Dendritic cell treated with granulocyte-macrophage colony-stimulating factor and Interleukin-4, amounts not matched to agents 40 ng/mL and 50 ng/mL, for 4 days (primary cell): Measurements from ENCODE around the gene HSD11B1L.
"Not testable (repeated sequence)": the region's sequence is repeated elsewhere in the genome, so short reads cannot be mapped to it uniquely, and the experiment has no call there.

Experiments used
- H3K27ac Mint-ChIP-seq: one replicate; pipeline ENCODE4 v1.8.0; 2022; ENCODE audit warnings: mild to moderate bottlenecking, mixed read lengths
- H3K27me3 Mint-ChIP-seq: one replicate; pipeline ENCODE4 v1.8.0; 2022; ENCODE audit warnings: mild to moderate bottlenecking, mixed read lengths
- H3K36me3 Mint-ChIP-seq: one replicate; pipeline ENCODE4 v1.8.0; 2022; ENCODE audit warnings: low read depth, mixed read lengths
- H3K4me1 Mint-ChIP-seq: one replicate; pipeline ENCODE4 v1.8.0; 2022; ENCODE audit warnings: low read depth, mixed read lengths
- H3K4me3 Mint-ChIP-seq: one replicate; pipeline ENCODE4 v1.8.0; 2022; ENCODE audit warnings: mild to moderate bottlenecking, moderate library complexity, mixed read lengths
- H3K9me3 Mint-ChIP-seq: one replicate; pipeline ENCODE4 v1.8.0; 2022; ENCODE audit warnings: mixed read lengths
- intact Hi-C: fragments of 100-400 bp; cut with micrococcal nuclease; formaldehyde crosslinking; loops from one replicate; pipeline ENCODE4 v1.15.0; 2022

The HSD11B1L gene

DNA sequence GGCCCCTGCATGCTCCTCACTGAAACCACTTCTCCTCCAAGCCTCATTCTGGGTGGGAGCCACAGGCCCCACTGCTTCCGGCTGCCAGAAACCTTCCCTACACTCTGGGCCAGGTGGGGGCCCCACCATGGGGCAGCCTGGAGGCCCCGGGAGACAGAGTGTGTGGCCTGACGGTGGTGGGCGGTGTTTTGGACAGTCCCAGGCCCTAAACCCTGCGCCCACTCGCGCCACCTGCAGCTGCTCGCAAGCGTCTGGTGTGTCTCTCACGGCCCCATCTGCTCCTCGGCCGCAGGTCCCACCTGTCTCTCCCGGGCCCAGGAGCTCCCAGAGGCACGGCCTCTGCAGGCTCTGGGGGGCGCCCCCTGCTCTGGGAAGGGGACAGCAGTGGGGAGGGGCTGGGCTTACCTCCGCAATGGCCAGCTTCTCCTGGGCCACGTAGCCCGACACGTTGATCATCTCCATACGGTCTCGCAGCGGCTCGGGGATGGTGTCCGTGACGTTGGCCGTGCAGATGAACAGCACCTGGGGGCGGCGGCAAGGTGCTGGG lies 14.9 kb downstream of the HSD11B1L start:
- H3K4me3 Mint-ChIP-seq: no peak overlapping the region
- H3K4me1 Mint-ChIP-seq: peaks cover 42% of the 10 kb centered on the region
- H3K36me3 Mint-ChIP-seq: peaks cover 100% of the 10 kb centered on the region
- no peak overlapping the region for H3K27ac Mint-ChIP-seq
- H3K9me3 Mint-ChIP-seq: no peaks in the 10 kb centered on the region
- intact Hi-C loops: no loop called here
- H3K27me3 Mint-ChIP-seq: no peaks in the 10 kb centered on the region

DNA sequence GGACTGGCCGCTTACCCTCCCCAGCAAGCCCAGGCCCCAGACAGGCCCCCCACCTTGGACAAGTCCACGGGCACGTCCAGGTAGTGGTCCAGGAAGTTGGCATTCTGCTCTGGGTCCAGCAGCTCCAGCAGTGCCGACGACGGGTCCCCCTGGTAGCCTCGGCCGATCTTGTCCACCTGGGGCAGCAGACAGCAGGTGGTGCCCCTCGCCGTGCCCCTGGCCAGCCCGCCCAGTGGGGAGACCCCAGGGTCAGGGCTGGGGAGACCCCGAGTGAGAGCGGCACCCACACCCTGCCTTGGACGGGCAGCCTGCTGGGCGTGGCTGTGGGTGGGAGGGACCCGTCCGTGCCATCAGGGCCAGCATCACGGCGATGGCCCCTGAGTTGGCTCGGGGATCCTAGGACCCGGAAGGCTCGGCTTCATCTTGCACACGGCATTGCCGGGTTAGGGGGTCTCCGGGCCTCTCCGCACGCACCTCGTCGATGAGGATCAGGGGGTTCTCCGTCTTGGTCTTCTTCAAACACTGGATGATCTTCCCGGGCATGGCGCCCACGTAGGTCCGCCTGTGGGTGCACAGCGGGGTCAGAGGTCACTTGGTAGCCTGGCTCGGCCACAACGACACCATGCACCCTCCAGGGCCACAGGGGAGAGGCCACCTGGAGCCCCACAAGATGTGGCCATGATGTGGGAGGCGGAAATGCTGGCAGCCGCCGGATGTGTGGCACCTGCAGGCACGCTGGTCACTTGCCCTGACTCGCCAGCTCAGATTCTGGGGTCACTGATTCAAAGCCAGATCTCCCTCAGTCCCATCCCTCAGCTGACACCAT lies 15.6 kb downstream of the HSD11B1L start:
- H3K27ac Mint-ChIP-seq: no peak overlapping the region
- H3K4me1 Mint-ChIP-seq: peaks cover 36% of the 10 kb centered on the region
- H3K36me3 Mint-ChIP-seq: peaks cover 100% of the 10 kb centered on the region
- H3K9me3 Mint-ChIP-seq: no peaks in the 10 kb centered on the region
- H3K27me3 Mint-ChIP-seq: no peaks in the 10 kb centered on the region
- H3K4me3 Mint-ChIP-seq: no peak overlapping the region
- intact Hi-C loops: no loop called here

- intact Hi-C loops: no loop called here
- no peaks in the 10 kb centered on the region for H3K27me3 Mint-ChIP-seq
- peaks cover 28% of the 10 kb centered on the region for H3K4me1 Mint-ChIP-seq
- H3K4me3 Mint-ChIP-seq: no peak overlapping the region
- no peak overlapping the region for H3K27ac Mint-ChIP-seq
- H3K36me3 Mint-ChIP-seq: peaks cover 98% of the 10 kb centered on the region
- H3K9me3 Mint-ChIP-seq: no peaks in the 10 kb centered on the region
These were observed 16.4 kb downstream of the HSD11B1L start for GRCh38 chr19:5697022-5697889.

DNA sequence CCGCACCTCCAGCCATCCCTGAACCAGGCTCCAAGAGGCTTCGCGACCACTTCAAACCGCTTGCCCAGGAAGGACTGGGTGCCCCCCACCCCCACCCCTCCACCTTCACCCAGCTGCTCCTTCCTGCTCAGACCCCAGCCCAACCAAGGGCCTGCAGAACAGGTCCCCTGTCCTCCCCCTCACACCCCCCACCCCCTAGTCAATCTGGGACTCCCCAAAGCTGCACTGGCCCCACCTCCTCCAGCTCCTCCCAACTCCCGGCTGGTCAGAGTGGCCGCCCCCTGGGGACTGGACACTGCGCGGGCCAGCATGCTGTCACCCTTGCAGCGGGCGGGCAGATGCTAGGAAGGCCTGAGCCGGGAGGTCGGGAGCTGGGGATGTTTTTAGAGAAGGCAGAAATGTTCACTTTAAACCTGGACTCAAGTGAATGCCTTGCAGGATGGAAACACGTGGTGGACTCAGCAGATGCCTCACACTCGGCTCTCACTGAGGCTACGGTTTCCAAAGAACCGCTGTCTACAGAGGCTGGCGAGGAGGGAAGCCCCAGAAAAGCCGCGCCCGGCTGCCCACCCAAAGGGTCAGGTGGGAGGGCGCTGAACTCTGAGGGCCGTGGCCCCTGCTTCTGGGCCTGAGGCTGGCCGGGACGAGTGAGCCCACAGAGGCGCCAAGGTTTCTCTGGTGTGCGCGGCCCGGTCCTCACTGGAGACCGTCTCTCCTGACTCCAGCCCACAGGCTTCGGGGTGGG lies 17.2 kb downstream of the HSD11B1L start:
- intact Hi-C loops: no loop called here
- Mint-ChIP-seq H3K4me3 (no peak overlapping the region), H3K27ac (no peak overlapping the region), H3K36me3 (peaks cover 94% of the 10 kb centered on the region), H3K4me1 (peaks cover 22% of the 10 kb centered on the region), H3K27me3 (no peaks in the 10 kb centered on the region), H3K9me3 (no peaks in the 10 kb centered on the region)

DNA sequence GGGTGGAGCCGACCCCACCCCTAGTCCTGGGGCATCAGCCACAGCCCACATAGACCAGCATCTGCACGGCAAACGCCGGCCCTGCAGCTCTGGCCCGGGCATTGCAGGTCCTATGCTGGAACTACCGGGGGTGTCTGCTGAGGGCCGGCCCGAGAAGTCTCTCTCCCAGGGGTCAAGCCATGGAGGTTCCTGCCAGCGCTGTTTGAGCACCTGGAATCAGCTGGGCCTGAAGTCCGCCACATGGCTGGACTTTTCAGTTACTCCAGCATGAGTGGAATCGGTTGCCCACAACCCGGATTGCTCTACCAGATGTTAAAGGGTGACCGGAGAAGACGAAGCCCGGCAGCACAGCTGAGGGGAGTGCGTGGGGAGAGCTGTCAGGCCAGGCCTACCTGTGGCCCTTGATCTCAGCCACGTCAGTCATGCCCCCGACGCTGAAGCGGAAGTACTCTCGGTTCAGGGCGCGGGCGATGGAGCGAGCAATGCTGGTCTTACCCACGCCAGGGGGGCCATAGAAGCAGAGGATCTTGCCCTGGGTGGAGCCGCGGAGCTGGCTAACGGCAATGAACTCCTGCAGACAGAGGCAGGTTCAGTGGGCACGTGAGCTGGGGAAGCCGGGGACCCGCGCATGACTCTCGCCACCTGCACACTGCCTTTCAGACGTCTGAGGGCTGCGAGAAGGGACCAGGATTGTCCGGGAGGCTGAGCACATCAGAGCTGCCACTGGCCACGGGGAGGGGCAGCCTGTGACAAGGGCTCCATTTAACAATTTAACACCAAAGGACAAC lies 18.0 kb downstream of the HSD11B1L start:
- Mint-ChIP-seq H3K4me3 (no peak overlapping the region), H3K36me3 (peaks cover 94% of the 10 kb centered on the region), H3K27me3 (no peaks in the 10 kb centered on the region), H3K9me3 (no peaks in the 10 kb centered on the region), H3K4me1 (peaks cover 21% of the 10 kb centered on the region), H3K27ac (no peak overlapping the region)
- intact Hi-C loops: no loop called here

DNA sequence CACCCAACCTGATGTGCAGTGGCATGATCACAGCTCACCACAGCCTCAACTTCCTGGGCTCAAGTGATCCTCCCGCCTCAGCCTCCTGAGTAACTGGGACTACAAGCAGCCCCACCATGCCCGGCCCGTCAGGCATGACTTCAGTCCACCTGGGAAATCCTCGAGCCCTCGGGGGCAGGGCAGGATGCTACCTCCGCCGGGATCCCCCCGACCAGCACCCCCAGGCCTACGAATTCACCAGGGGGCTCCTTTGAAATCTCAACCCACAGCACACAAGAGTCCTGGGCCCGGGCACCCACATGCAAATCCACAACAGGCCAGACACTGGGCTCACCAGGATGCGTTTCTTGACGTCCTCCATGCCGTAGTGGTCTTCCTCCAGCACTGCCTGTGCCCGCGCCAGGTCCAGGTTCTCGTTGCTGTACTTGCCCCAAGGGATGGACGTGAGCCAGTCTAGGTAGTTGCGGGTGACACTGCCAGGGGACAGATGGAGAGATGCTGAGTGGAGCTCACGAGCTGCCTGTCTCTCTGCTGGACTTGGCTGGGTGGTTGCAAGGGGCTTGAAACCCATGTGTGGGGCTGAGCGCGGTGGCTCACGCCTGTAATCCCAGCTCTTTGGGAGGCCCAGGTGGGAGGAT lies 19.7 kb downstream of the HSD11B1L start:
- intact Hi-C loops: no loop called here
- Mint-ChIP-seq H3K27me3 (no peaks in the 10 kb centered on the region), H3K36me3 (peaks cover 92% of the 10 kb centered on the region), H3K4me1 (peaks cover 11% of the 10 kb centered on the region), H3K4me3 (no peak overlapping the region), H3K9me3 (no peaks in the 10 kb centered on the region), H3K27ac (no peak overlapping the region)

DNA sequence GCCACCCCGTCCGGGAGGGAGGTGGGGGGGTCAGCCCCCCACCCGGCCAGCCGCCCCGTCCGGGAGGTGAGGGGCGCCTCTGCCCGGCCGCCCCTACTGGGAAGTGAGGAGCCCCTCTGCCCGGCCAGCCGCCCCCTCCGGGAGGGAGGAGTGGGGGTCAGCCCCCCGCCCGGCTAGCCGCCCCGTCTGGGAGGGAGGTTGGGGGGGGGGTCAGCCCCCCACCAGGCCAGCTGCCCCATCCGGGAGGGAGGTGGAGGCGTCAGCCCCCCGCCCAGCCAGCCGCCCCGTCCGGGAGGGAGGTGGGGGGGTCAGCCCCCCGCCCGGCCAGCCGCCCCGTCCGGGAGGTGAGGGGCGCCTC lies 21.2 kb downstream of the HSD11B1L start:
- H3K27me3 Mint-ChIP-seq, H3K27ac Mint-ChIP-seq, H3K4me3 Mint-ChIP-seq, H3K9me3 Mint-ChIP-seq, H3K4me1 Mint-ChIP-seq, intact Hi-C loops: not testable (repeated sequence)
- H3K36me3 Mint-ChIP-seq: peaks cover 92% of the 10 kb centered on the region

- no peaks in the 10 kb centered on the region for H3K4me1 Mint-ChIP-seq
- intact Hi-C loops: no loop called here
- H3K36me3 Mint-ChIP-seq: peaks cover 92% of the 10 kb centered on the region
- no peaks in the 10 kb centered on the region for H3K27me3 Mint-ChIP-seq
- H3K4me3 Mint-ChIP-seq: no peak overlapping the region
- no peaks in the 10 kb centered on the region for H3K9me3 Mint-ChIP-seq
- no peak overlapping the region for H3K27ac Mint-ChIP-seq
These were observed 23.3 kb downstream of the HSD11B1L start for GRCh38 chr19:5703819-5704818.

DNA sequence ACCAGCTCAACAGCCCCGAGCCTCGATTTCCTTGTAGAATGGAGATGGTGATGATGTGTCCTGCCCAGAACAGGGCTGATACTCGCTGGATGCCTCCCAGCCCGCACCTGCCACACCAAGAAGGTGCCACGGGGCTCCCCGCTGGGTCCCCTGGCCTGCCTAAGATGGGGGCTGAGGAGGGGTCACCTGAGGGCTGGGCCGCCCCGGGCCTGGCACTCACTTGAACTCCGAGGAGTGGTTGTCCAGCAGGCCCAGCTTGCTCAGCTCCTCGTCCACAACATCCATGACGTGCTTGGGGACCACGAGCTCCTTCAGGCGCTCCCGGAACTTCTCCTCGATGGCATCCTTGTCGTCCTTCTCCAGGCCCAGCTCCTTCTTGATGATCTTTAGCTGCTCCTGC lies 24.7 kb downstream of the HSD11B1L start:
- H3K27ac Mint-ChIP-seq: no peak overlapping the region
- H3K27me3 Mint-ChIP-seq: no peaks in the 10 kb centered on the region
- intact Hi-C loops: no loop called here
- no peaks in the 10 kb centered on the region for H3K4me1 Mint-ChIP-seq
- H3K36me3 Mint-ChIP-seq: peaks cover 92% of the 10 kb centered on the region
- H3K4me3 Mint-ChIP-seq: no peak overlapping the region
- H3K9me3 Mint-ChIP-seq: no peaks in the 10 kb centered on the region

- H3K36me3 Mint-ChIP-seq: peaks cover 92% of the 10 kb centered on the region
- no peaks in the 10 kb centered on the region for H3K27me3 Mint-ChIP-seq
- H3K4me1 Mint-ChIP-seq: no peaks in the 10 kb centered on the region
- H3K27ac Mint-ChIP-seq: no peak overlapping the region
- no peak overlapping the region for H3K4me3 Mint-ChIP-seq
- H3K9me3 Mint-ChIP-seq: no peaks in the 10 kb centered on the region
- intact Hi-C loops: no loop called here
These were observed 26.2 kb downstream of the HSD11B1L start for GRCh38 chr19:5706876-5707573.

GRCh38 chr19:5707576-5708575 lies 27.0 kb downstream of the HSD11B1L start:
- Mint-ChIP-seq H3K27me3 (no peaks in the 10 kb centered on the region), H3K4me1 (no peaks in the 10 kb centered on the region), H3K27ac (no peak overlapping the region), H3K4me3 (no peak overlapping the region), H3K9me3 (no peaks in the 10 kb centered on the region), H3K36me3 (peaks cover 98% of the 10 kb centered on the region)
- intact Hi-C loops: no loop called here
